Measurements from ENCODE around the gene PADI4.
A peak's percentile ranks its signal among the peaks of the same experiment; 100 is the strongest.
"Not testable (repeated sequence)": the region's sequence is repeated elsewhere in the genome, so short reads cannot be mapped to it uniquely, and the experiment has no call there.

PADI4 gene

DNA sequence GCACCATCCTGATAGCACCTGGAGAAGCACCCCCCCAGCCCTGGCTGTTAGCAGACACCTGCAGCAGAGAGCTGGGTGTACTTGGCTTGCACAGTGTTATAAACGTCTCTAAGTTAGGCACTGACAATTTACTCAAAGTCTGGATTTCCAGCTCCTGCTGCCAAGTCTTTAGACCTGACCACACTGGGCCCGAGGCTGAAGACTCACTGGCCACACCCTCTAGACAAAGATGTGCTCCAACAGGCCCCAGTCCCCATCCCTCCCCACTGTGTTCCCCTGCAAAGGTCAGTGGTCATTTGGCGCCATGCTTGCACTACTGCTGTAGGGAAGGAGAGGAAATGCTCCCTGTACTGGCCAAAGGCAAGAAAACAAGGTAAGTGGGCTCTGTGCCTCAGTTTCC, 95.1 kb downstream of the PADI4 start:
- DNase-seq: no peak

DNA sequence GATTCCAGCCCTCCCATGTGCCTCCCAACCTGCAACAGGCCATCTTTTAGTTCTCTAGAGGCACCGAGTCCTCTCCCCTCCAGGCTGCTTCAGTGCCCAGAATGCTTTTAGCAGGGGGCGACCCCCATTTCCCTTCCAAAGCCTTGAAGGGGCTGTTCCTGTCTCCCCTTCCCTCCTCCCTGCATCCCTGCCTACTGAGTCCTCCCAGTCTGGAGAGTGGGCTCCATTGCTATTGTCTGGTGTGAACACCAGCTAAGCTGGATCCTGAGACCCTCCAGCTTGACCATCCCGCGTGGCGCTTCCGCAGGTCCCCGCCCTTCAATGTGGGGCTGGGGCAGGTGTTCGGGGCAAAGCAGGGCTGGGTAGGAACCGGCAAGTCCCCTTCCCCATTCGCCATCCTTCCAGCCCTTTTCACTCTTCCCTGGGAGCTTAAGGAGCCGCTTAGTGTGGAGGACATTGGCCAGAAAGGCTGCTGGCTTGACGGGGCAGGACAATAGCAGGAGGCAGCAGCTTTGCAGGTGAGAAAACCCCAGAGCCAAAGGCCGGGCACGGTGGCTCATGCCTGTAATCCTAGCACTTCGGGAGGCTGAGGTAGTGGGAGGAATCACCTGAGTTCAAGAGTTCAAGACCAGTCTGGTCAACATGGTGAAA, 96.2 kb downstream of the PADI4 start:
- DNase-seq: no peak

DNA sequence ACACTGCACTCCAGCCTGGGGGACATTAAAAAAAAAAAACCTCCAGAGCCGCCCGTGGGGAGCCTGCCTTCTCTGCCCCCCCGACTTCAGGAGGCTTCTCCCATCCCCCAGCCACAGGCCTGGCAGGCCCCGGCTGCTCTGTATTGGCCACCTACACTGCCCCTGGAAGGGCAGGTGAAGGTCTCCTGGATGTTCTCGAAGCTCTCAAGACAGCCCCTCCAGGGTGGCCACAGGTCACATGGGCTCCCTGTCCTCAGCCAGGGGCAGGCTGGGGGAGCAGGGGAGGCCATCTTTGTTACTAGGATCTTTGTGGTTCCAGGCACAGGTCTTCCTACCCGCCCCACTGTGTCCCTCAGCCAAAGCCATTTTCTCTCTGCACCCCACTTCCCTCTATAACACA, 96.8 kb downstream of the PADI4 start:
- no peak for DNase-seq

DNA sequence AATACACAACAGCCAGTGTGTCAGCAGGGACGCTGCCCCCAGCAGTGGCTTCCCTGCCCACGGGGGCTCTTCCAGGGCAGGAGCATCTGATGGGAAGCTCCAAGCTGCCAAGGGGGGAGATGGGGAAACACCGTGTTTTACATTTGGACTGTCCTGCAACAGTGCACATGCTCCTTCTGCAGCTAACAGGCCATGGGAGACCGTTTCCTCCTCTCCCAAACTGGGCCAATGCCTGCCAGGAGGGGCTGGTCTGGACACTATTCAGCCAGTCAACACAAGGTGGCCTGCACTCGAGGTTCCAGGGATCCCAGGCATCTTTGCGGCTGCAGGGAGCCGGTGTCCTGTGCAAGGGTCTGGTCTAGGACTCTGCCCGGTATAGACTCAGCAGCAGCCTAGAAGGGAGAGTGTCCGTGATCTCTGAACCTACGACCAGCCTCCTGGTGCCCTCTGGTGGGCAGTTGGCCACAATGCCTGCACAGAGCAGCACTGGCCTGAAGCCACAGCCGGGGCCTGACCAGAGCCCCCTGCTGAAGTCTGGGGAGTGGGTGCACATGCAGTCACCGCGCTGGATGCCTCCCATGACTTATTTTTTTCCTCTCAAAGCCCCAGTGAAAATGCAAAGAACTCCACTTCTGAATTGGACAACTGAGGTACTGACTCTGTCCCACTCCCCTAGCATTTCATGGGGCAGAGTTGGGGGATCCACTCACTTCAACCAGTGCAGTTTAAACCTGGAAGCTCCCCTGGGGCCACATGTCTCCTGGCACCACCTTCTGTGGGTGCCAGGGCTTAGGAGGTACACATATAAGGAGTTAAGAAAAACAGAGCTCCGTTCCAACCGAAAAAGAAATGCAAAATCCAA, 98.1 kb downstream of the PADI4 start:
- DNase-seq: peak in 1 of 2 experiments; percentile 58

DNA sequence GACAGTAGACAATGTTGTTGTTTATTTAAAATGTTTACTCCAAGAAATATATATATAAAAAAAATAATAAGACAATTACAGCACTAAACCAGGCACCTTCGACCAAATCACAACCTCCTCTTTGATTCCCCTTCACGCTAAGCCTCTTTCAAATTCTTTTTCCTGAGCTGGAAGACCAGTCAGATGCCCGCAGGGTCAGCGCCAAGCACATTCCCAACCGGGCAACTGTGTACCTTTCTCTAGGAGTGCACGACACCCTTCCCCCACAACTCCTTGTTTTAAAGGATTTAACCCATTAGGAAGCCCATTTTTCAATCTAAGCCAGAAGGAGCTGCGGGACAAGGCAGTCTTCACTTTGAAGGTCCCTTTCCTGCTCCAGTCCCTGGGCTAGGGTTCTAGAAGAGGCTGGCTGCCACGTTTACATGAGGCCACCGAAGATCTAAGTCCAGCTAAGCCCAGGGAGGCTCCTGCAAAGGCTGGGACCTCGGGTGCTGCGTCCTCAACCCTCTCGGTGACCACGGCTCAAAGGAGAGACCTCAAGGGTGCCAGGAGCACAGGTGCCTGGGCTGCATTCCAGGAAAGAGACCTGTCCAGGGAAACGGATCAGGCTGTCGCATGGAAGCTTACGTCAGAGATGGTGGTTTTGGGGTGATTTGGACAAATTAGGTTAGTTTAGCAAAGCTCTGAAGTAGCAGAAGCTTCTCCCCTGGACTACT, 98.9 kb downstream of the PADI4 start:
- DNase-seq: not testable (repeated sequence)

DNA sequence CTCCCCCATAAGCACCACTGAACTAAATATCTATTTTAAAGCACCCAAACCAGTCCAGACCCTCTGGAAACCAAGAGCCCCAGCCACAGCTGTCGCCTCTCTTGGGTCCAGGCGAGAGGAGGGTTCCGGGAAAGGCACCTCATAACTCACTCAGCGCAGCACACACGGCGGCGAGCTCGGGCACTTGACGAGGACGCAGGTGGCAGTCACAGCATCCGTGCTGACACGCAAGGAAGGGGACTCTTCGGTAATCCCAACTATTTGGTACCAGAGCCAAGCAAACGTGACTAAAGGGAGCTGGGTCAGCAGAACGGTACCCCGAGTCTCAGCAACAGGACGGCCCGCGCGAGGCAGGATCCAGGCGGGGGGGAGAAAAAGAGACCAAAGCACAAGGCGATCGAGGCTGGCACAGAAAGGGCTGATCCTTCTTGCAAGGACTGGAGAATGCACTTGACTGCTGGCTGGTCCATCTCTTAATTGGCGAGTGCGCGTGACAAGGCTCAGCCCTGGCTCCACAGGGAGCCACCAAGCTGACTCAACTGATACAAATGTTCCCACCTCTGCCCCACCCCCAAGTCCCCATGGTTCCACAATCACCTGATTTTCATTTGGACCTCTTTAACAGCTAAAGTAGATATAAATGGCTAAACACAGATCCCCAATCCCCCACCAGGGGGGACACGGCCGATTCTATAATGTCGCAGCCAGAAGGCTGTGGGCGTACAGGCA, 100.0 kb downstream of the PADI4 start:
- DNase-seq: not testable (repeated sequence)

DNA sequence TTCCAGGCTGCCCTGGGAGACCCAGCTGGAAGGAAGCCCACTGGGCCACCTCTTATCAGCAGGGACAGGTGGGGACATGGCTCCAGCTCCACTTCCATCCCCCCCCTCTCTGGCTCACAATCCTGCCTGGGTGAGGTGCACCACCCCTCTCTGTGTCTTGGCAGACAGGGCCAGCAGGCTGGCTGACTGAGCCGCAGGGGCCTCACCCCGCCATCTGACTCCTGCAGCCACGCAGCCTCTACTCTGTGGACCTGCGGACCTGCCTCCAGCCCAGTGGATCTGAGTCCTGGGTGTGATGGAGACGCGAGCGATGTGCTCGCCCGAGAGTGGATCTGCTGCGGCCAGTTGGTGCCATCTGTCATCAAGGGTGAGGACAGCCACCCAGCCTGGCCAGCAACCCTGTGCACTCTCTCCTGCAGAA, 101.4 kb downstream of the PADI4 start:
- no peak for DNase-seq

DNA sequence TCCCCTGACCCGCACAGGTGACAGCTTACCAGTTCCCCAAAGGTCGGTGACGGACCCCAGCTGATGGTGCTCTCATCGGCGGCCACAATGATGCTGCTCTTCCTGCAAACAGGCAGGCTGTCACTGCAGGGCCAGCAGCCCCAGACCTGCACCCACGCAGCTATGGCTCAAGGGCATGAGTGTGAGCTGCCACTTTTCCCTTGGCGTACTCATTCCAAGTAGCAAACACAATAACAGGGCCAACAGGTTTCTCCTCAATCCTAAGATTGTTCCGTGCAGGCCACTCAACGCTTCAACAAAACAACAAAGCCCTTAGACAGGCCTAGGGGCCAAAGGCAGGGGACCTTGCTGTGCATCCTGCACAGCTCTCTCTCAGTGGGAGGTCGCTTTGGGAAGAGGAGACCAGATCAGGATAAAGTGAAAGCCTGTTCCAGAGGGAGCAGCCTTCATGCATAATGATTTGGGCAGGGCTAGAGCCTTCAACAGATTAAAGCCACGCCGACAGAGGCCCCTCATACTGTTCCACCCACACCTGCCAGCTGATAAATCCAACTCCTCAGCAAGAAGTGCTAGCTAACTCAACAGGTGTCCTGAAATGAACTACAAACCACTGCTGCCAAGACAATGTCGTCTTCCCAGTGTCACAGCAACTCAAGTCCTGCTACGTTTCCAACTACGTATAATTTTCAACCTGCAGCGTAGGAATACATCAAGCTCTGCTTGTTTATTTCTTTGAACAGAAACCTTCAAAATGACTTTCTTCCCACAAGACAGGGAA, 104.3 kb downstream of the PADI4 start:
- DNase-seq: no peak

All from NCI-H446 (cell line).